ENCODE measurements around the gene ARID3B. TPM values are rescaled to one million over a fixed set of nuclear protein-coding genes. Genes with fewer than 3 reads are reported as not detected.

The ARID3B gene
- total RNA-seq, 5 donors from 2014 or later (not counting 1 experiment from before 2014, with no cell fraction given) = 36.2 to 48.7 (median 42.9) TPM

GRCh38 chr15:74618841-74619596 is 78.0 kb downstream of the ARID3B start:
- Mint-ChIP-seq H3K4me1 (peaks cover 47 to 54% (median 54%) of the 10 kb centered on the region in 3 donors), H3K4me3 (peak overlapping the region in 2 of 3 donors; percentile 8 to 17), H3K27ac (peak overlapping the region in 1 of 2 donors; percentile 39), H3K9me3 (no peaks in the 10 kb centered on the region), H3K27me3 (no peaks in the 10 kb centered on the region), H3K36me3 (peaks cover 38% of the 10 kb centered on the region)
- ChIA-PET POLR2A (no interaction called here), CTCF (interaction anchor here (1.2 to 1.6 kb wide), 3 partner anchors 11 to 152 kb away, joined by 3 to 7 read pairs (median 3); no protein-coding TSS in a partner anchor)
- no peak for DNase-seq
- no peaks in the 10 kb centered on the region for H3K27me3 ChIP-seq (replicated peaks in 1 of 2; ENCODE audit: control insufficient read depth in 2 of 2, extremely low read depth in 1 of 2, insufficient read depth in 2 of 2, low read length in 1 of 2)
- H3K9me3 ChIP-seq = no peaks in the 10 kb centered on the region
- H3K27ac ChIP-seq (ENCODE audit: low read length) = no peak overlapping the region
- peaks cover 16 to 59% of the 10 kb centered on the region in 2 donors for H3K36me3 ChIP-seq (ENCODE audit: control insufficient read depth in 2 of 2, extremely low read depth in 1 of 2, insufficient read depth in 1 of 2, low read length in 1 of 2)
- no peak overlapping the region for H3K4me3 ChIP-seq (ENCODE audit: control insufficient read depth in 1 of 2, extremely low read depth in 1 of 2, low read length in 1 of 2)
- ATAC-seq (replicated peaks in 1 of 4) = no peak
- H3K4me1 ChIP-seq (ENCODE audit: control insufficient read depth in 1 of 2, extremely low read depth in 1 of 2, insufficient read depth in 2 of 2, low read length in 2 of 2) = peaks cover 12 to 74% of the 10 kb centered on the region in 2 experiments
- WGBS (ENCODE audit: insufficient coverage) = 94% methylated on average over 6 of the region's 15 CpGs

GRCh38 chr15:74619916-74620635 is 79.1 kb downstream of the ARID3B start:
- no peak overlapping the region for H3K4me3 ChIP-seq (ENCODE audit: control insufficient read depth in 1 of 2, extremely low read depth in 1 of 2, low read length in 1 of 2)
- peaks cover 47 to 57% (median 54%) of the 10 kb centered on the region in 3 donors for H3K4me1 Mint-ChIP-seq
- H3K27ac Mint-ChIP-seq = no peak overlapping the region
- H3K27ac ChIP-seq (ENCODE audit: low read length) = no peak overlapping the region
- no peaks in the 10 kb centered on the region for H3K9me3 ChIP-seq
- no peak for DNase-seq
- no peaks in the 10 kb centered on the region for H3K27me3 ChIP-seq (replicated peaks in 1 of 2; ENCODE audit: control insufficient read depth in 2 of 2, extremely low read depth in 1 of 2, insufficient read depth in 2 of 2, low read length in 1 of 2)
- H3K36me3 ChIP-seq (ENCODE audit: control insufficient read depth in 2 of 2, extremely low read depth in 1 of 2, insufficient read depth in 1 of 2, low read length in 1 of 2) = peaks cover 20 to 70% of the 10 kb centered on the region in 2 donors
- WGBS (ENCODE audit: insufficient coverage) = 94% methylated on average over 17 of the region's 27 CpGs
- H3K36me3 Mint-ChIP-seq = peaks cover 49% of the 10 kb centered on the region
- ATAC-seq (replicated peaks in 1 of 4) = no peak
- ChIA-PET POLR2A (no interaction called here), CTCF (interaction anchor here in 1 of 2 donors (0.6 to 1.6 kb wide), 3 partner anchors 10 to 151 kb away, joined by 3 to 6 read pairs (median 3); no protein-coding TSS in a partner anchor)
- H3K27me3 Mint-ChIP-seq = no peaks in the 10 kb centered on the region
- peak overlapping the region in 1 of 3 donors; percentile 9 for H3K4me3 Mint-ChIP-seq
- no peaks in the 10 kb centered on the region for H3K9me3 Mint-ChIP-seq
- peaks cover 12 to 68% of the 10 kb centered on the region in 2 experiments for H3K4me1 ChIP-seq (ENCODE audit: control insufficient read depth in 1 of 2, extremely low read depth in 1 of 2, insufficient read depth in 2 of 2, low read length in 2 of 2)

GRCh38 chr15:74620636-74621545 is 79.9 kb downstream of the ARID3B start:
- H3K27ac ChIP-seq (ENCODE audit: low read length) = no peak overlapping the region
- H3K4me3 Mint-ChIP-seq = peak overlapping the region in 2 of 3 donors; percentile 12 to 24
- ATAC-seq (replicated peaks in 1 of 4) (peak; percentile 84 to 87 (median 86)), DNase-seq (peak; percentile 40 to 86 (median 69))
- H3K27ac Mint-ChIP-seq = peak overlapping the region; percentile 80 to 82
- no peaks in the 10 kb centered on the region for H3K27me3 ChIP-seq (replicated peaks in 1 of 2; ENCODE audit: control insufficient read depth in 2 of 2, extremely low read depth in 1 of 2, insufficient read depth in 2 of 2, low read length in 1 of 2)
- H3K4me1 Mint-ChIP-seq = peaks cover 47 to 61% (median 58%) of the 10 kb centered on the region in 3 donors
- peaks cover 12 to 75% of the 10 kb centered on the region in 2 experiments for H3K4me1 ChIP-seq (ENCODE audit: control insufficient read depth in 1 of 2, extremely low read depth in 1 of 2, insufficient read depth in 2 of 2, low read length in 2 of 2)
- POLR2A ChIA-PET = no interaction called here
- peaks cover 20 to 78% of the 10 kb centered on the region in 2 donors for H3K36me3 ChIP-seq (ENCODE audit: control insufficient read depth in 2 of 2, extremely low read depth in 1 of 2, insufficient read depth in 1 of 2, low read length in 1 of 2)
- WGBS (ENCODE audit: insufficient coverage) = 55% methylated on average over 16 of the region's 23 CpGs
- no peaks in the 10 kb centered on the region for H3K9me3 ChIP-seq
- H3K36me3 Mint-ChIP-seq = peaks cover 57% of the 10 kb centered on the region
- no peaks in the 10 kb centered on the region for H3K27me3 Mint-ChIP-seq
- H3K9me3 Mint-ChIP-seq = no peaks in the 10 kb centered on the region
- CTCF ChIA-PET = interaction anchor here (0.5 to 1.9 kb wide), 6 partner anchors 9 to 190 kb away, joined by 3 to 16 read pairs (median 6); no protein-coding TSS in a partner anchor
- H3K4me3 ChIP-seq (ENCODE audit: control insufficient read depth in 1 of 2, extremely low read depth in 1 of 2, low read length in 1 of 2) = no peak overlapping the region

DNA sequence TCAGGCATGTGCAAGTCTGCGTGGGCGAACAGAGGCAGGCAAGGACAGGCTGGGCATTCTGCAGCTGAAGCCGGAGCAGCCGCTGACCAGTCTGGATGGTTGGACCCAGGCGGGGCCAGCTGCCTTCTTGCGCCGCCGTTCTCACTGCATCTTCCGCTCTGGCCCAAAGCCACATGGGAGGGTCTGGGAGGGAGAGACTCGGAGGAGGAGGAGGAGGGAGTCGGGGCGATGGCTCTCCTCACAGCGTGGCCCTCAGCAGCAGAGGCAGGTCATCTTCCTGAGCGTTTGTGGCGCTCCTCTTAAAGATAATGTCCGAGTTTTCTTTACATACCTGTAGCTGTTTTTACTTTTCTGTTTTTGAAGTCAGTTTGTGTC is 80.5 kb downstream of the ARID3B start:
- no peak overlapping the region for H3K27ac ChIP-seq (ENCODE audit: low read length)

GRCh38 chr15:74621936-74622335 is 80.9 kb downstream of the ARID3B start:
- no peaks in the 10 kb centered on the region for H3K27me3 ChIP-seq (replicated peaks in 1 of 2; ENCODE audit: control insufficient read depth in 2 of 2, extremely low read depth in 1 of 2, insufficient read depth in 2 of 2, low read length in 1 of 2)
- ATAC-seq (replicated peaks in 1 of 4) (no peak), DNase-seq (no peak)
- Mint-ChIP-seq H3K4me1 (peaks cover 40 to 64% (median 58%) of the 10 kb centered on the region in 3 donors), H3K27me3 (no peaks in the 10 kb centered on the region), H3K9me3 (no peaks in the 10 kb centered on the region), H3K27ac (no peak overlapping the region), H3K36me3 (peaks cover 62% of the 10 kb centered on the region), H3K4me3 (no peak overlapping the region)
- CTCF ChIA-PET = interaction anchor here in 1 of 2 donors (1.2 to 1.9 kb wide), 2 partner anchors 9 to 165 kb away, joined by 5 to 16 read pairs; no protein-coding TSS in a partner anchor
- 98% methylated on average over 8 of the region's 21 CpGs for WGBS (ENCODE audit: insufficient coverage)
- no peaks in the 10 kb centered on the region for H3K9me3 ChIP-seq
- H3K4me1 ChIP-seq (ENCODE audit: control insufficient read depth in 1 of 2, extremely low read depth in 1 of 2, insufficient read depth in 2 of 2, low read length in 2 of 2) = peaks cover 9 to 76% of the 10 kb centered on the region in 2 experiments
- H3K4me3 ChIP-seq (ENCODE audit: control insufficient read depth in 1 of 2, extremely low read depth in 1 of 2, low read length in 1 of 2) = no peak overlapping the region
- POLR2A ChIA-PET = no interaction called here
- H3K36me3 ChIP-seq (ENCODE audit: control insufficient read depth in 2 of 2, extremely low read depth in 1 of 2, insufficient read depth in 1 of 2, low read length in 1 of 2) = peaks cover 24 to 88% of the 10 kb centered on the region in 2 donors
- no peak overlapping the region for H3K27ac ChIP-seq (ENCODE audit: low read length)

More for the DNA sequence above, 80.5 kb downstream of the ARID3B start:
- 95% methylated on average over 12 of the region's 16 CpGs for WGBS (ENCODE audit: insufficient coverage)
- Mint-ChIP-seq H3K36me3 (peaks cover 62% of the 10 kb centered on the region), H3K27ac (peak overlapping the region in 1 of 2 donors; percentile 80), H3K4me1 (peaks cover 44 to 65% (median 59%) of the 10 kb centered on the region in 3 donors), H3K4me3 (peak overlapping the region in 1 of 3 donors; percentile 12), H3K9me3 (no peaks in the 10 kb centered on the region), H3K27me3 (no peaks in the 10 kb centered on the region)
- ChIA-PET CTCF (interaction anchor here (0.5 to 1.9 kb wide), 4 partner anchors 10 to 189 kb away, joined by 3 to 16 read pairs (median 6); no protein-coding TSS in a partner anchor), POLR2A (no interaction called here)
- Histone ChIP-seq H3K9me3 (no peaks in the 10 kb centered on the region), H3K36me3 (ENCODE audit: control insufficient read depth in 2 of 2, extremely low read depth in 1 of 2, insufficient read depth in 1 of 2, low read length in 1 of 2) (peaks cover 22 to 84% of the 10 kb centered on the region in 2 donors), H3K4me3 (ENCODE audit: control insufficient read depth in 1 of 2, extremely low read depth in 1 of 2, low read length in 1 of 2) (no peak overlapping the region), H3K27me3 (replicated peaks in 1 of 2; ENCODE audit: control insufficient read depth in 2 of 2, extremely low read depth in 1 of 2, insufficient read depth in 2 of 2, low read length in 1 of 2) (no peaks in the 10 kb centered on the region), H3K4me1 (ENCODE audit: control insufficient read depth in 1 of 2, extremely low read depth in 1 of 2, insufficient read depth in 2 of 2, low read length in 2 of 2) (peaks cover 12 to 76% of the 10 kb centered on the region in 2 experiments)
- no peak for ATAC-seq (replicated peaks in 1 of 4)
- DNase-seq = no peak
